Omental fat pad (tissue), 4 donors: ENCODE data around the gene EVI5. TPM values are rescaled to one million over a fixed set of nuclear protein-coding genes. Genes with fewer than 3 reads are reported as not detected.

ENCODE experiments used
- ATAC-seq: fragments of 150-250 bp; one replicate; pipeline ENCODE4 v1.9.1; 2016; ENCODE audit warnings: mild to moderate bottlenecking, moderate library complexity; ENCODE audit not compliant: low FRiP score
- DNase-seq: peaks from one replicate; pipeline ENCODE4 v3.0.0-alpha.2; 2019; ENCODE audit warnings: low spot score
- CTCF ChIP-seq, 3 donors: fragments of 450-650 bp; IDR thresholded peaks; one replicate each; pipeline ENCODE4 v1.5.1; 2016 to 2017; ENCODE audit warnings: antibody characterized with exemption in 3 of 3, mild to moderate bottlenecking in 3 of 3, moderate library complexity in 2 of 3
- total RNA-seq, 4 donors: library from RNA; depleted of rRNA; stranded (reverse); fragments of >200 nt; gene quantifications; one replicate each; pipeline ENCODE4 v1.1.0, GENCODE V29; 2016

Gene EVI5
- total RNA-seq, 4 donors from 2014 or later = 25.9 to 38.3 (median 30.7) TPM

GRCh38 chr1:92502247-92502646 lies 282.7 kb downstream of the EVI5 start:
- no peak for TF ChIP-seq CTCF (IDR thresholded peaks at IDR 0.05)
- ATAC-seq (no peak), DNase-seq (no peak)

GRCh38 chr1:92500552-92500951 lies 284.4 kb downstream of the EVI5 start:
- ATAC-seq (no peak), DNase-seq (no peak)
- no peak for TF ChIP-seq CTCF (IDR thresholded peaks at IDR 0.05)

GRCh38 chr1:92495392-92496063 lies 289.4 kb downstream of the EVI5 start:
- no peak for TF ChIP-seq CTCF (IDR thresholded peaks at IDR 0.05)
- DNase-seq (no peak), ATAC-seq (no peak)

GRCh38 chr1:92494485-92495141 lies 290.3 kb downstream of the EVI5 start:
- ATAC-seq (no peak), DNase-seq (no peak)
- TF ChIP-seq CTCF (IDR thresholded peaks at IDR 0.05) = no peak

- TF ChIP-seq CTCF (IDR thresholded peaks at IDR 0.05) = no peak
- ATAC-seq (no peak), DNase-seq (no peak)
Measured at GRCh38 chr1:92493139-92493538, 291.8 kb downstream of the EVI5 start.

GRCh38 chr1:92488832-92489231 lies 296.1 kb downstream of the EVI5 start:
- DNase-seq = no peak
- no peak for ATAC-seq
- TF ChIP-seq CTCF (IDR thresholded peaks at IDR 0.05) = no peak

GRCh38 chr1:92488416-92488815 lies 296.5 kb downstream of the EVI5 start:
- ATAC-seq = no peak
- DNase-seq = no peak
- no peak for TF ChIP-seq CTCF (IDR thresholded peaks at IDR 0.05)
